ENCODE data around the gene BCL11A.
A peak's percentile ranks its signal among the peaks of the same experiment; 100 is the strongest.

GRCh38 chr2:60581433-60582282 lies 28.2 kb upstream of the BCL11A start:
- peak; percentile 71 to 92 for TF ChIP-seq CTCF (conservative IDR thresholded peaks at IDR 0.05; ENCODE audit: low read depth in 2 of 2)
- TF ChIP-seq CREB1 (CRISPR knock-in tag; IDR thresholded peaks at IDR 0.05; ENCODE audit: low read depth): 0 out of 2 replicates have a peak, but pooled peaks have one; percentile 14
- TF ChIP-seq EZH2 (IDR thresholded peaks at IDR 0.05; ENCODE audit: low read depth, unreplicated experiment): no peak
- TF ChIP-seq POLR2AphosphoS5 (IDR thresholded peaks at IDR 0.05; ENCODE audit: low read depth): no peak
- no peak for TF ChIP-seq REST (IDR thresholded peaks at IDR 0.05; ENCODE audit: unreplicated experiment)

Measured in GM23338 (cell line).